ENCODE measurements around the gene SNX22. TPM values are rescaled to one million over a fixed set of nuclear protein-coding genes. Genes with fewer than 3 reads are reported as not detected.

The SNX22 gene
- total RNA-seq, 1 experiment from 2014 or later = 1.6 TPM

- no peak for TF ChIP-seq CTCF (IDR thresholded peaks at IDR 0.05; ENCODE audit: unreplicated experiment)
- DNase-seq = no peak
- Mint-ChIP-seq H3K27me3 (ENCODE audit: unreplicated experiment) (no peaks in the 10 kb centered on the region), H3K36me3 (ENCODE audit: insufficient read depth, unreplicated experiment) (peaks cover 37% of the 10 kb centered on the region), H3K27ac (ENCODE audit: unreplicated experiment) (no peak overlapping the region), H3K4me1 (ENCODE audit: low read depth, unreplicated experiment) (peaks cover 8% of the 10 kb centered on the region), H3K9me3 (ENCODE audit: low read depth, unreplicated experiment) (no peaks in the 10 kb centered on the region), H3K4me3 (ENCODE audit: low read depth, unreplicated experiment) (no peak overlapping the region)
- intact Hi-C loops (cut with micrococcal nuclease; ENCODE audit: unreplicated experiment) = no loop called here
- CTCF ChIA-PET = interaction anchor here (0.7 kb wide), 1 partner anchor 9 kb away, joined by 3 read pairs; no protein-coding TSS in a partner anchor
- no TSS peak for BruUV-seq (replicated peaks)
Observed at GRCh38 chr15:64146885-64147681, 4.4 kb upstream of the SNX22 start.

- intact Hi-C loops (cut with micrococcal nuclease; ENCODE audit: unreplicated experiment) = no loop called here
- H3K27me3 Mint-ChIP-seq (ENCODE audit: unreplicated experiment) = peaks cover 4% of the 10 kb centered on the region
- H3K9me3 Mint-ChIP-seq (ENCODE audit: low read depth, unreplicated experiment) = no peaks in the 10 kb centered on the region
- peaks cover 10% of the 10 kb centered on the region for H3K4me1 Mint-ChIP-seq (ENCODE audit: low read depth, unreplicated experiment)
- DNase-seq = no peak
- TF ChIP-seq CTCF (IDR thresholded peaks at IDR 0.05; ENCODE audit: unreplicated experiment) = no peak
- H3K4me3 Mint-ChIP-seq (ENCODE audit: low read depth, unreplicated experiment) = no peak overlapping the region
- no TSS peak for BruUV-seq (replicated peaks)
- CTCF ChIA-PET = no interaction called here
- peaks cover 43% of the 10 kb centered on the region for H3K36me3 Mint-ChIP-seq (ENCODE audit: insufficient read depth, unreplicated experiment)
- H3K27ac Mint-ChIP-seq (ENCODE audit: unreplicated experiment) = no peak overlapping the region
Observed at GRCh38 chr15:64148168-64148567, 3.4 kb upstream of the SNX22 start.

- no peak overlapping the region for H3K27ac Mint-ChIP-seq (ENCODE audit: unreplicated experiment)
- no peaks in the 10 kb centered on the region for H3K9me3 Mint-ChIP-seq (ENCODE audit: low read depth, unreplicated experiment)
- BruUV-seq (replicated peaks) = no TSS peak
- intact Hi-C loops (cut with micrococcal nuclease; ENCODE audit: unreplicated experiment) = no loop called here
- H3K4me1 Mint-ChIP-seq (ENCODE audit: low read depth, unreplicated experiment) = peaks cover 14% of the 10 kb centered on the region
- H3K4me3 Mint-ChIP-seq (ENCODE audit: low read depth, unreplicated experiment) = no peak overlapping the region
- DNase-seq = no peak
- H3K36me3 Mint-ChIP-seq (ENCODE audit: insufficient read depth, unreplicated experiment) = peaks cover 47% of the 10 kb centered on the region
- H3K27me3 Mint-ChIP-seq (ENCODE audit: unreplicated experiment) = peaks cover 8% of the 10 kb centered on the region
- no peak for TF ChIP-seq CTCF (IDR thresholded peaks at IDR 0.05; ENCODE audit: unreplicated experiment)
- CTCF ChIA-PET = no interaction called here
Observed at GRCh38 chr15:64148581-64148980, 3.0 kb upstream of the SNX22 start.

- H3K36me3 Mint-ChIP-seq (ENCODE audit: insufficient read depth, unreplicated experiment) = peaks cover 52% of the 10 kb centered on the region
- H3K9me3 Mint-ChIP-seq (ENCODE audit: low read depth, unreplicated experiment) = no peaks in the 10 kb centered on the region
- CTCF ChIA-PET = interaction anchor here (0.5 to 0.9 kb wide), 3 partner anchors 63 to 643 kb away, joined by 3 to 5 read pairs (median 4); no protein-coding TSS in a partner anchor
- intact Hi-C loops (cut with micrococcal nuclease; ENCODE audit: unreplicated experiment) = no loop called here
- no TSS peak for BruUV-seq (replicated peaks)
- no peak overlapping the region for H3K27ac Mint-ChIP-seq (ENCODE audit: unreplicated experiment)
- H3K27me3 Mint-ChIP-seq (ENCODE audit: unreplicated experiment) = peaks cover 13% of the 10 kb centered on the region
- no peak for TF ChIP-seq CTCF (IDR thresholded peaks at IDR 0.05; ENCODE audit: unreplicated experiment)
- H3K4me3 Mint-ChIP-seq (ENCODE audit: low read depth, unreplicated experiment) = no peak overlapping the region
- H3K4me1 Mint-ChIP-seq (ENCODE audit: low read depth, unreplicated experiment) = peaks cover 20% of the 10 kb centered on the region
- no peak for DNase-seq
Observed at GRCh38 chr15:64149424-64149823, 2.1 kb upstream of the SNX22 start.
